Putamen (tissue), 1 donor: Measurements from ENCODE around the gene FOXN3.
"Not testable (repeated sequence)": the region's sequence is repeated elsewhere in the genome, so short reads cannot be mapped to it uniquely, and the experiment has no call there.

Experiments used
- DNase-seq: peaks from one replicate; pipeline ENCODE4 v3.0.0-alpha.2; 2016; ENCODE audit warnings: low spot score

FOXN3 gene

GRCh38 chr14:89126461-89126860 lies 290.6 kb downstream of the FOXN3 start:
- DNase-seq, result no peak

- no peak for DNase-seq
These were observed 291.8 kb downstream of the FOXN3 start for GRCh38 chr14:89125216-89125615.

GRCh38 chr14:89123851-89124250 lies 293.2 kb downstream of the FOXN3 start:
- no peak for DNase-seq

GRCh38 chr14:89123215-89123614 lies 293.8 kb downstream of the FOXN3 start:
- DNase-seq, result no peak

- DNase-seq, result no peak
These were observed 294.9 kb downstream of the FOXN3 start for GRCh38 chr14:89121968-89122620.

- DNase-seq, result no peak
These were observed 300.0 kb downstream of the FOXN3 start for GRCh38 chr14:89117012-89117411.

- DNase-seq, result no peak
These were observed 302.9 kb downstream of the FOXN3 start for GRCh38 chr14:89114109-89114508.

- DNase-seq, result no peak
These were observed 304.3 kb downstream of the FOXN3 start for GRCh38 chr14:89112720-89113119.

GRCh38 chr14:89111766-89112543 lies 305.1 kb downstream of the FOXN3 start:
- not testable (repeated sequence) for DNase-seq

- DNase-seq, result not testable (repeated sequence)
These were observed 305.8 kb downstream of the FOXN3 start for GRCh38 chr14:89111232-89111631.

GRCh38 chr14:89110110-89110509 lies 306.9 kb downstream of the FOXN3 start:
- no peak for DNase-seq

GRCh38 chr14:89108608-89109007 lies 308.4 kb downstream of the FOXN3 start:
- DNase-seq, result no peak

- DNase-seq, result no peak
These were observed 309.4 kb downstream of the FOXN3 start for GRCh38 chr14:89107626-89108025.
